Activated T-helper 2 cell treated with anti-CD3 and anti-CD28 coated beads, Interferon-gamma antibody, Interleukin-2, Interleukin-4, amounts not matched to agents 10 μg/mL and 5 μg/mL and 100 μg/mL, durations not matched to agents 14 hours and 24 hours and 36 hours (primary cell): ENCODE data around the gene ARL16. TPM values are rescaled to one million over a fixed set of nuclear protein-coding genes. Genes with fewer than 3 reads are reported as not detected.

ENCODE experiments used
- DNase-seq: peaks from one replicate; pipeline ENCODE4 v3.0.0; 2021; ENCODE audit warnings: low spot score
- H3K27ac Mint-ChIP-seq: one replicate; pipeline ENCODE4 v1.8.0; 2021; ENCODE audit warnings: mixed read lengths
- H3K27me3 Mint-ChIP-seq: one replicate; pipeline ENCODE4 v1.8.0; 2021; ENCODE audit warnings: low read depth, mixed read lengths
- H3K36me3 Mint-ChIP-seq: one replicate; pipeline ENCODE4 v1.8.0; 2021; ENCODE audit warnings: low read depth, mixed read lengths
- H3K4me1 Mint-ChIP-seq: one replicate; pipeline ENCODE4 v1.8.0; 2021; ENCODE audit warnings: low read depth, mixed read lengths
- H3K4me3 Mint-ChIP-seq: one replicate; pipeline ENCODE4 v1.8.0; 2021; ENCODE audit warnings: low read depth, mild to moderate bottlenecking, moderate library complexity, mixed read lengths
- H3K9me3 Mint-ChIP-seq: one replicate; pipeline ENCODE4 v1.8.0; 2021; ENCODE audit warnings: mixed read lengths
- intact Hi-C: fragments of 100-400 bp; cut with micrococcal nuclease; formaldehyde crosslinking; loops from one replicate; pipeline ENCODE4 v1.15.1; 2023
- total RNA-seq: library from RNA; stranded (reverse); gene quantifications from 2 replicates; pipeline ENCODE4 v1.2.3, GENCODE V29; 2022

The ARL16 gene
- total RNA-seq, 1 donor from 2014 or later: 33.3 TPM

GRCh38 chr17:81695801-81696200 is 12.2 kb upstream of the ARL16 start:
- Mint-ChIP-seq H3K9me3 (no peaks in the 10 kb centered on the region), H3K27me3 (no peaks in the 10 kb centered on the region), H3K36me3 (peaks cover 54% of the 10 kb centered on the region), H3K4me3 (no peak overlapping the region), H3K4me1 (peaks cover under 1% of the 10 kb centered on the region), H3K27ac (no peak overlapping the region)
- intact Hi-C loops: no loop called here
- no peak for DNase-seq

- Mint-ChIP-seq H3K36me3 (peaks cover 53% of the 10 kb centered on the region), H3K4me1 (no peaks in the 10 kb centered on the region), H3K27me3 (no peaks in the 10 kb centered on the region), H3K4me3 (no peak overlapping the region), H3K9me3 (no peaks in the 10 kb centered on the region), H3K27ac (no peak overlapping the region)
- intact Hi-C loops: no loop called here
- no peak for DNase-seq
These were observed 11.6 kb upstream of the ARL16 start for GRCh38 chr17:81695211-81695610.

GRCh38 chr17:81694810-81695209 is 11.2 kb upstream of the ARL16 start:
- intact Hi-C loops: no loop called here
- Mint-ChIP-seq H3K27me3 (no peaks in the 10 kb centered on the region), H3K4me3 (no peak overlapping the region), H3K4me1 (no peaks in the 10 kb centered on the region), H3K9me3 (no peaks in the 10 kb centered on the region), H3K36me3 (peaks cover 57% of the 10 kb centered on the region), H3K27ac (no peak overlapping the region)
- DNase-seq: no peak

GRCh38 chr17:81693509-81694210 is 10.1 kb upstream of the ARL16 start:
- no peaks in the 10 kb centered on the region for H3K27me3 Mint-ChIP-seq

GRCh38 chr17:81691608-81692007 is 8.0 kb upstream of the ARL16 start:
- Mint-ChIP-seq H3K27ac (no peak overlapping the region), H3K36me3 (peaks cover 57% of the 10 kb centered on the region), H3K4me1 (no peaks in the 10 kb centered on the region), H3K27me3 (no peaks in the 10 kb centered on the region), H3K4me3 (no peak overlapping the region), H3K9me3 (no peaks in the 10 kb centered on the region)
- DNase-seq: no peak
- intact Hi-C loops: no loop called here

More at GRCh38 chr17:81693509-81694210, 10.1 kb upstream of the ARL16 start:
- peaks cover 62% of the 10 kb centered on the region for H3K36me3 Mint-ChIP-seq
- H3K27ac Mint-ChIP-seq: no peak overlapping the region
- intact Hi-C loops: no loop called here
- H3K4me3 Mint-ChIP-seq: no peak overlapping the region
- no peak for DNase-seq
- H3K4me1 Mint-ChIP-seq: no peaks in the 10 kb centered on the region
- H3K9me3 Mint-ChIP-seq: no peaks in the 10 kb centered on the region

GRCh38 chr17:81691196-81691595 is 7.6 kb upstream of the ARL16 start:
- no peak for DNase-seq
- Mint-ChIP-seq H3K36me3 (peaks cover 60% of the 10 kb centered on the region), H3K27ac (no peak overlapping the region), H3K27me3 (no peaks in the 10 kb centered on the region), H3K9me3 (no peaks in the 10 kb centered on the region), H3K4me1 (peaks cover 2% of the 10 kb centered on the region), H3K4me3 (no peak overlapping the region)
- intact Hi-C loops: no loop called here

- H3K4me1 Mint-ChIP-seq: peaks cover 4% of the 10 kb centered on the region
- no peaks in the 10 kb centered on the region for H3K9me3 Mint-ChIP-seq
- H3K27ac Mint-ChIP-seq: no peak overlapping the region
- no peaks in the 10 kb centered on the region for H3K27me3 Mint-ChIP-seq
- intact Hi-C loops: no loop called here
- DNase-seq: no peak
- H3K36me3 Mint-ChIP-seq: peaks cover 62% of the 10 kb centered on the region
- H3K4me3 Mint-ChIP-seq: no peak overlapping the region
These were observed 7.0 kb upstream of the ARL16 start for GRCh38 chr17:81690549-81690948.

- Mint-ChIP-seq H3K27me3 (no peaks in the 10 kb centered on the region), H3K4me3 (no peak overlapping the region), H3K4me1 (peaks cover 8% of the 10 kb centered on the region), H3K27ac (no peak overlapping the region), H3K9me3 (no peaks in the 10 kb centered on the region), H3K36me3 (peaks cover 67% of the 10 kb centered on the region)
- intact Hi-C loops: no loop called here
- no peak for DNase-seq
These were observed 6.5 kb upstream of the ARL16 start for GRCh38 chr17:81690066-81690465.

GRCh38 chr17:81688616-81689015 is 5.0 kb upstream of the ARL16 start:
- peaks cover 16% of the 10 kb centered on the region for H3K4me1 Mint-ChIP-seq
- no peaks in the 10 kb centered on the region for H3K27me3 Mint-ChIP-seq
- no peaks in the 10 kb centered on the region for H3K9me3 Mint-ChIP-seq
- DNase-seq: no peak
- no peak overlapping the region for H3K4me3 Mint-ChIP-seq
- intact Hi-C loops: no loop called here
- peaks cover 69% of the 10 kb centered on the region for H3K36me3 Mint-ChIP-seq
- no peak overlapping the region for H3K27ac Mint-ChIP-seq

GRCh38 chr17:81687770-81688541 is 4.4 kb upstream of the ARL16 start:
- H3K27me3 Mint-ChIP-seq: no peaks in the 10 kb centered on the region
- H3K4me3 Mint-ChIP-seq: no peak overlapping the region
- no peaks in the 10 kb centered on the region for H3K9me3 Mint-ChIP-seq
- intact Hi-C loops: no loop called here
- DNase-seq: no peak
- H3K36me3 Mint-ChIP-seq: peaks cover 70% of the 10 kb centered on the region
- H3K4me1 Mint-ChIP-seq: peaks cover 17% of the 10 kb centered on the region
- no peak overlapping the region for H3K27ac Mint-ChIP-seq

- Mint-ChIP-seq H3K4me3 (no peak overlapping the region), H3K27ac (no peak overlapping the region), H3K27me3 (no peaks in the 10 kb centered on the region), H3K36me3 (peaks cover 65% of the 10 kb centered on the region), H3K4me1 (peaks cover 26% of the 10 kb centered on the region), H3K9me3 (no peaks in the 10 kb centered on the region)
- DNase-seq: no peak
- intact Hi-C loops: no loop called here
These were observed 3.0 kb upstream of the ARL16 start for GRCh38 chr17:81686614-81687013.

- peaks cover 57% of the 10 kb centered on the region for H3K36me3 Mint-ChIP-seq
- peak overlapping the region; percentile 91 for H3K4me3 Mint-ChIP-seq
- H3K27me3 Mint-ChIP-seq: no peaks in the 10 kb centered on the region
- no peaks in the 10 kb centered on the region for H3K9me3 Mint-ChIP-seq
- H3K4me1 Mint-ChIP-seq: peaks cover 26% of the 10 kb centered on the region
- no peak overlapping the region for H3K27ac Mint-ChIP-seq
- no peak for DNase-seq
- intact Hi-C loops: no loop called here
These were observed 1.5 kb upstream of the ARL16 start for GRCh38 chr17:81685108-81685507.

GRCh38 chr17:81684442-81684911 is 880 bp upstream of the ARL16 start:
- peaks cover 50% of the 10 kb centered on the region for H3K36me3 Mint-ChIP-seq

More at GRCh38 chr17:81684442-81684911, 880 bp upstream of the ARL16 start:
- intact Hi-C loops: no loop called here
- Mint-ChIP-seq H3K9me3 (no peaks in the 10 kb centered on the region), H3K4me1 (peaks cover 26% of the 10 kb centered on the region), H3K27ac (peak overlapping the region; percentile 86), H3K27me3 (no peaks in the 10 kb centered on the region), H3K4me3 (peak overlapping the region; percentile 91)
- no peak for DNase-seq
